ENCODE results near the gene ANAPC2.

ANAPC2 gene

GRCh38 chr9:137188490-137189296 lies at the start of gene ANAPC2, which contains the start of gene SSNA1:
ANAPC2 (minus strand) TSS chr9:137188560; CDS start chr9:137188532, 28 bp downstream.
SSNA1 (plus strand) TSS chr9:137188676; CDS start chr9:137188727, 51 bp downstream.
- peak; percentile 75 for DNase-seq (ENCODE audit: low read depth)

GRCh38 chr9:137236936-137237421 lies 48.6 kb upstream of the ANAPC2 start:
- no peak for DNase-seq (ENCODE audit: low read depth)

GRCh38 chr9:137236238-137236935 lies 48.0 kb upstream of the ANAPC2 start:
- DNase-seq (ENCODE audit: low read depth), result no peak

- no peak for DNase-seq (ENCODE audit: low read depth)
Measured at GRCh38 chr9:137235424-137236237, 47.3 kb upstream of the ANAPC2 start.

- DNase-seq (ENCODE audit: low read depth), result no peak
Measured at GRCh38 chr9:137234758-137235423, 46.5 kb upstream of the ANAPC2 start.

- no peak for DNase-seq (ENCODE audit: low read depth)
Measured at GRCh38 chr9:137234055-137234697, 45.8 kb upstream of the ANAPC2 start.

- DNase-seq (ENCODE audit: low read depth), result no peak
Measured at GRCh38 chr9:137233143-137233980, 45.0 kb upstream of the ANAPC2 start.

GRCh38 chr9:137232510-137232909 lies 44.1 kb upstream of the ANAPC2 start:
- no peak for DNase-seq (ENCODE audit: low read depth)

GRCh38 chr9:137232101-137232500 lies 43.7 kb upstream of the ANAPC2 start:
- DNase-seq (ENCODE audit: low read depth), result no peak

GRCh38 chr9:137231372-137232039 lies 43.1 kb upstream of the ANAPC2 start:
- DNase-seq (ENCODE audit: low read depth), result no peak

GRCh38 chr9:137230705-137231371 lies 42.5 kb upstream of the ANAPC2 start, which contains the start of gene SLC34A3:
SLC34A3 (plus strand) TSS chr9:137230901; CDS start chr9:137231703, 802 bp downstream.
- no peak for DNase-seq (ENCODE audit: low read depth)

- DNase-seq (ENCODE audit: low read depth), result no peak
Measured at GRCh38 chr9:137229903-137230704, 41.7 kb upstream of the ANAPC2 start.

GRCh38 chr9:137228968-137229896 lies 40.9 kb upstream of the ANAPC2 start:
- no peak for DNase-seq (ENCODE audit: low read depth)

- DNase-seq (ENCODE audit: low read depth), result no peak
Measured at GRCh38 chr9:137228506-137228967, 40.2 kb upstream of the ANAPC2 start.

GRCh38 chr9:137227853-137228505 lies 39.6 kb upstream of the ANAPC2 start:
- no peak for DNase-seq (ENCODE audit: low read depth)

Data from HS-5 (cell line).